Stimulated activated CD4-positive, alpha-beta T cell treated with anti-CD3 and anti-CD28 coated beads, Interleukin-15, amount 100 ng/mL, for 24 hours (primary cell): ENCODE results near the gene CNTN4.
A peak's percentile ranks its signal among the peaks of the same experiment; 100 is the strongest.

Source experiments
- DNase-seq: peaks from one replicate; pipeline ENCODE4 v3.0.0-alpha.2; 2020

The CNTN4 gene

GRCh38 chr3:2615080-2615479 lies 516.4 kb downstream of the CNTN4 start:
- DNase-seq, result no peak

DNA sequence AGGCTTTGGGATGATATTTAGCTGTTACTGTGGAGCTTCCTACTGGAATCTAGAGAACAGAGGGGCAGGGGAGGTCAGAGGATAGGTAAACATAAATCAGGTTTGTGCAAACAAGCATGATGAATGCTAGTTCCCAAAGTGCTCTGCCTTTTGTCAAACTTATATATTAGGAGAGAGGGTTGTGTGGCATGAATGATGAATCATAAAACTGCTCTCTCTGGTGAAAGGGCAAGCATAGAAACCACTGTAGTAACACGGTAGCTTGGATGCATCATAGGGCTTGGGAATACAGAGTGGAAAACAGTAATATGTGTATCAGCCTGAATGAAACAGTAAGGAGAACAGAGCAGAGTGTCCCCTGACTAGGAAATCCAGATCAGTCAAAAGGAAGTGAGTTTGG lies 524.8 kb downstream of the CNTN4 start:
- no peak for DNase-seq

DNA sequence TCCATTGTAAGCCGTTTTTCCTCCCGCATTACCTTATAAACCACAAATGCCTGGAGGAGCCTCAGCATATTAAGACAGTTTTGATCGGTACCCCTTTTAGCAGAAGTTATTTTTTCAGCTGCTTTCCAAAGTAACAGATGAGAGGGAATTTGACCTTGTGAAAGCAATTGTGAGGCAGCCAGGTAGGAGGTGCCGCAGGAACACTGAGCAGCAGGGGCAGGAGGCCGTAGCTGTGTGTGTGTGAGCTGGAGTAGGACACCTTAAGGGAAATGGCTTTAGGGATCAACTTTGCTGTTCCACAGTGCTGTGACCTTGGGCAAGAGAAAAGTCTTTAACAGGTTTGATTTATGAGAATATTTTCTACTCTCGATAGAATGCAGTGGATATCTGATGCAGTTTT lies 529.5 kb downstream of the CNTN4 start:
- DNase-seq, result no peak

DNA sequence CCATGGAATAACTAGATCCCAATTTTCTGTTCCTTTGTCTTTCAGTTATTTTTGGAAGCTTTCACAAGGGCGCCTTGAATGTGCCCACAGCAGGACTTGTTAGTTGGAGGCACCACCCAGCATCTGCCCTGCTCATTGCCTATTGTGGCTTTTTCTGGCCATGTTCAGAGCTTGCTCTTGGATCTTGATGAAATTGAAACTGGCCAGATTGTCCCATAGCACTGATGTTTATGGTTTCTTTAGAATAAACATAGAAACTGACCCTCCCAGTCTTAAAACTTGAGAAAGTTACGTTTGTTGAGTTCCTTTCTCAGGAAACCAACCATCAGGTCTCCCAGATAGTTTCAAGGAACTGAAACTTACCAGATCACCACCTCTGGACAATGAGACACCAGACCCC lies 536.8 kb downstream of the CNTN4 start:
- no peak for DNase-seq

- no peak for DNase-seq
Observed at GRCh38 chr3:2643606-2644005, 544.9 kb downstream of the CNTN4 start.

DNA sequence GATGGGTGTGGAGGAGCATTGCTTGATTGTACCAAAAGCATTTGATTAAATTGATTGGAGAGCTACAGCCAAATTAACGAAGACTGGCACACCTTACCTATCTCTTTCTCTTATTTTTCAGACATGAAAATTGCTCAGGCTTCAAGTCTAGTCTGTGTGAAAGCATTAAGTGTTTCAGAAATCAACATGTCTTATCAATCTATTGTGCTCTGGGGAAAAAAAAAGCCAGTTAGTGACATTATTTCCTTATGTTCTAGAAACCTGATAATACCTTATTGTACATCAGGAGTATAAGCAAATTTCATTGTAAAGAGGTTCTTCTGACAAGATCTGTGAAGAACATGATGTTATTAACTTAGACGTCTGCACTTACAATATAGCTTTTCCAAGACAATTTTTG lies 546.3 kb downstream of the CNTN4 start:
- no peak for DNase-seq

DNA sequence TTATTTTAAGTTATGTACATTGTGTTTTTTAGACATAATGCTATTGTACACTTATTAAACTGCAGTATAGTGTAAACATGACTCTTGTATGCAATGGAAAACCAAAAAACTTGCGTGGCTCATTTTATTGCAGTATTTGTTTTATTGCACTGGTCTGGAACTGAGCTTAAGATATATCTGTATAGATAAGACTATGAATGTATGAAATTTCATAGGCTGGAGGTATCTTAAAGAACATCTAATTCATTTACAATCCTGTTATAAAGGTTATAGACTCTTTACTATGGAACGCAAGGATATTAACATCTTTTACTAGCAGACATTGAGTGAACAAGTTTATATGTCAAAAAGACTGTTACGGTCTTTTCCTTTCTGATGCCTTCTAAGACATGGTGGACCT lies 552.1 kb downstream of the CNTN4 start:
- no peak for DNase-seq

DNA sequence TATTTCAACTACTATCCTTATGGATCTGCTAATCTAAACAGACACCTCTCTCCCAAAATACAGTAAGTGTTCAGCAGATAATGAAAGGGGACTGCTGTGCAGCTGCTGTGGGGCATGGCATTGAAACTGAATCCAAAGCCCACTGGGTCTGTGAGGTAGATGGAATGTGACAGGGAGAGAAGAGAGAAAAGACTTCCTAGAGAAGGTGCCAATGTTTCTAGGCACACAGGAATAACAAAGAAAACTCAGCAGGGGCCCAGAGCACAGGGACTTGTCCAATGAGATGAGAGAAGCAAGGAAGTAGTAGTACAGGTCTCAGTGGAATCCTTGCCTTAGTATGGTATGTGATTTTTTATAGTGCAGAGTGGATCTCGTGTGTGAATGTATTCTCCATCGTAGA lies 553.7 kb downstream of the CNTN4 start:
- no peak for DNase-seq

GRCh38 chr3:2653706-2654105 lies 555.0 kb downstream of the CNTN4 start:
- DNase-seq, result no peak

DNA sequence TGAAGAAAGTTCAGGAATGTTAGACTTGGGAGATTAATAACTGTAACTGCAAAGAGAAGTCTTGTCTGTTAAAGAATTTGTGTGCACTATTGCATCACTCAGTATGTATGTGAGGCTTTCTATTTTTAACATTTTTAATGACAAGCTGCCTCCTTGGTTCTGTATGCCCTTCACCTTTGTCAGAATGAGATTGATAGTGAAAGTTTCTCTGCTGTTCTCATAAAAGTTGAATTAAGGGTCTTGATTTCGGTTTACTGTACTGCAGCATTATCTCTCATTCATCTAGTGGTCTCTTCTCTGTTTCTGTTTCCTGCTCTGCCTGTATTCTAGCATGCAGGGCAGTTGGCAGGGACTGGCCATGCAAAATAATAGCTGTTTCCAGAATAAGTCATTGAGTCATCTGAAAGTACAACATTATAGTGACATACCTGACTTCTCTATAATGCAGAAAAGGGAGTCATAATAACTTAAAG lies 556.6 kb downstream of the CNTN4 start:
- no peak for DNase-seq

- DNase-seq, result no peak
Observed at GRCh38 chr3:2656806-2657777, 558.4 kb downstream of the CNTN4 start.

- DNase-seq, result no peak
Observed at GRCh38 chr3:2657971-2658370, 559.3 kb downstream of the CNTN4 start.

DNA sequence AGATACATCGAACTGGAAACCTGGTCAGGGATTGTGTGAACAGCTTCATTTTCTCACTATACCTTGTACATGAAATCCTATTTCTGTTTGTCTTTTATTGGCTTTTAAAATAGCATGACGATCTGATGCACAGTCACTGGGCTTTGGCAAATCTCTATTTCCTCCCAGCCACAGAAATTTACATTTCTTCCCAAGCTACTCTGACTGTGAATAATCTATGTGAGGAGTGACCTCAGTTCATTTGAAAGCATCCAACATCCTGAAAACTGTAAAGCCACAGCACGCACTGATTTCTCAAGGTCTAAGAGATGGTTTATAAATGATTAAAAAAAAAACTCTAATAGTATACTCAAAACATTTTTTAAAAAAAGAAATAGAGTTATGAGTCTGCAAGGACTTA lies 561.2 kb downstream of the CNTN4 start:
- no peak for DNase-seq

DNA sequence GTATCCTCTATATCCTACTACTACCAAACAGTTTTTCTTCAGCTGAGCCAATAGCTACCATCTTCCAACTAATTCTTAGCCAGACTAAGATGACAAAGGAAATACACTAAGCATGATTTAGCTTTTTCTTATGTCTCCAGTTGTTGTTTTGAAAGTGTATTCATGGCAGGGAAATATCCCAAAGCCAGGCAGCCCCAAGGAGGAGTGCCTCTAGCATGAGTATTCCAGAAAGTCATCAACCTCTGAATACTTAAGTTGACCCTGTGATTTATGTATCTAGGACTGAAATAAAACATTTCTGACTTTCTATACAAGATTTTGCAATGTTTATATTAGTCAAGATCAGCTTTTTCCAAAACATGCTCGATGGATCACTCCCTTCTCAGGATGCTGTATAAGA lies 562.4 kb downstream of the CNTN4 start:
- DNase-seq, result no peak

DNA sequence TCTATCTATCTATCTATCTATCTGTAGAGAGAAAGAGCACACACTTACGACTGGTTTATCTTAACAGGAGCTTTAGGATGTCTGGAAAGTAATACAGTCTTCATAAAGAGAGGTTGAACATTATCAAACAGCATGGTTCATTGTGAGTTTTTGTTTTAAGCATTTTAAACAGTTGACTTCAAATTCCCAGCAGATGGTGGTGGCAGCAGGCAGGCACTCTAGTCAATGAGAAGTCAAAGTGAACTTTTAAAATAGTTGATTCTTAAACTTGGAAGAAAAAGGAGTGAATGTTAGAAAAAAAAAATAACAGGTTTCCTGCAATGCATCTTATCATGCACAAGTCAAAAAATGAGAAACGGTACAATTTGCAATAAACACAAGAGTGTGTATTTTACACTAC lies 578.8 kb downstream of the CNTN4 start:
- no peak for DNase-seq

- DNase-seq, result no peak
Observed at GRCh38 chr3:2680236-2680635, 581.6 kb downstream of the CNTN4 start.

GRCh38 chr3:2684046-2684445 lies 585.4 kb downstream of the CNTN4 start:
- DNase-seq, result no peak

GRCh38 chr3:2686816-2687502 lies 588.3 kb downstream of the CNTN4 start:
- DNase-seq, result no peak

GRCh38 chr3:2697589-2697988 lies 598.9 kb downstream of the CNTN4 start:
- no peak for DNase-seq

DNA sequence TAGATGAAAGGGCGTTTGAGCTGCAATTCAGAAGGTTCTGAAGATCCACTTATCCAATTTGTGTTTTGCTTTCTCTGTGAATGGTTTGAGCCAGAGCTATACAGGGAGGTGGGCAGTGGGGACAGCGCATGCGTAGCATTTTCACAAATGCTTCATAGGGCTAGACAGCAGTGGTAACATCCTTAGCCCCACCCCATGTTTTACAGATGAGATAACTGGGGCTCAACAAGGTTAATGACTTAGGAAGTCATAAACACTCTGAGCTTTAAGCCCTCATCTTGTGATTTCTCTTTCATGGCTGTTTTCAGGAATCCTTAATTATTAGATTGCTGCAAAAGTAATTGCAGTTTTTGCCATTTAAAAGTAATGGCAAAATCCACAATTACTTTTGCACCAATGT lies 602.8 kb downstream of the CNTN4 start:
- DNase-seq, result no peak

DNA sequence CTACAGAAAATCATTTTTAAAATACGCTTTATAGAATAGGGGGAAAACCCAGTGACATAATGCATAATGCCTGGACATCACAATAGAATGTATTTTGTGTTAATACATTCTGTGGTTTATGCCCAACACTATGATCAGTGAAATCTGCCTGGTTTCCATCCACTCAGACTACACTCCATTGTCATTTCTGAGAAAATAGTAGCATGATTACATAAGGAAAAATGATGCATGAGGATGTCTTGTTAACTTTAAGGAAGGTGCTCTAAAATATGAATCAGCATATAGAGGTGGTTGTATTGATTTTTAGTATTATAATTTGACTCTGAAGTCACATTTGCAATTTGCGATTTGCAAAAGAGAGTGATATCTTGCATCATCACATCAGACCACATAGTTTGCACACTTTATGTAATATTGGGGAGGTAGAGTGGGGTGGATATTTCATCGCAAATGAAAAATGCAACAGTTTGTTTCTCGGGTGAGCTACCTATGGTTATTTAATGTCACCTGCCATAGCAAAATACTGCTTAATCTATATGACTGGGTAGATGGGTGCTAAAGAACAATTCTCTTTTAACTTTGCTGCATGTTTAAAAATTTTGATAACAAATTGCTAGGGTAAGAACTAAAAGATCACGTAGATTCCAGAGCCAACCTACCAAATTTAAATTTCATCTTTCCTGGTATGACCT lies 607.6 kb downstream of the CNTN4 start:
- DNase-seq, result no peak

DNA sequence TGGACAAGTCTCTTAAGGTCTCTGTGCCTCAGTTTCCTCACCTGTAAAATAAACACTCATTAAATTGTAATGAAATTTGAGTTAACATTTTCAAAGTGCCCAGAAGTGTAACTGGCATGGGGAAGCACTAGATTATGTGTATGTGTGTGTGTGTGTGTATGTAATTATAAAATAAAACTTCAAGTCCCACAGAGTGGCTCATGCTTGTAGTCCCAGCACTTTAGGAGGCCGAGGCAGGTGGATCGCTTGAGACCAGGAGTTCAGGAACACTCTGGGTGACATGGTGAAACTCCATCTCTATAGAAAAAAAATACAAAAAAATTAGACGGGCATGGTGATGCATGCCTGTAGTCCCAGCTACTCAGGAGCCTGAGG lies 608.2 kb downstream of the CNTN4 start:
- no peak for DNase-seq

GRCh38 chr3:2711081-2711480 lies 612.4 kb downstream of the CNTN4 start:
- DNase-seq, result no peak

DNA sequence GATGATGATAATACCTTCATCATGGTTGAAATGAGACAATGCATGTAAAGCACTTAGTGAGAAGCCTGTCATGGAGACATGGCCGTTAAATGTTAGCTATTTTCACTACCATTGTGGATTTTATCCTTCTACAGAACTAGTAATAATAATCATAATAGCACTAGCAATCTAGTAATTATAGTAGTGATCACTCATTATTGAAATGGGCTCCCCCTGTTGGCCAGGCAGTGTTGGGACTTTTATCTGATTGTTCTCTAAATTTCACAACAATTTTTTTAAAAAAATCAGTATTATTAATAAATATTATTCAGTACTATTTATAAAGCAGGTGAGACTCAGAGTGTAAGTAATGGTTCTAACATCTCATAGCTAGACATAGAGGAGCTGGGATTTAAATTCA lies 615.3 kb downstream of the CNTN4 start:
- peak; percentile 17 for DNase-seq
